Suppressor macrophage (primary cell): ENCODE data around the gene SYT9.
A peak's percentile ranks its signal among the peaks of the same experiment; 100 is the strongest.
"Not testable (repeated sequence)": the region's sequence is repeated elsewhere in the genome, so short reads cannot be mapped to it uniquely, and the experiment has no call there.

ENCODE experiments used
- DNase-seq, 4 experiments: peaks; one replicate each; pipeline ENCODE4 v3.0.0-alpha.2; 2020 to 2022

SYT9 gene

DNA sequence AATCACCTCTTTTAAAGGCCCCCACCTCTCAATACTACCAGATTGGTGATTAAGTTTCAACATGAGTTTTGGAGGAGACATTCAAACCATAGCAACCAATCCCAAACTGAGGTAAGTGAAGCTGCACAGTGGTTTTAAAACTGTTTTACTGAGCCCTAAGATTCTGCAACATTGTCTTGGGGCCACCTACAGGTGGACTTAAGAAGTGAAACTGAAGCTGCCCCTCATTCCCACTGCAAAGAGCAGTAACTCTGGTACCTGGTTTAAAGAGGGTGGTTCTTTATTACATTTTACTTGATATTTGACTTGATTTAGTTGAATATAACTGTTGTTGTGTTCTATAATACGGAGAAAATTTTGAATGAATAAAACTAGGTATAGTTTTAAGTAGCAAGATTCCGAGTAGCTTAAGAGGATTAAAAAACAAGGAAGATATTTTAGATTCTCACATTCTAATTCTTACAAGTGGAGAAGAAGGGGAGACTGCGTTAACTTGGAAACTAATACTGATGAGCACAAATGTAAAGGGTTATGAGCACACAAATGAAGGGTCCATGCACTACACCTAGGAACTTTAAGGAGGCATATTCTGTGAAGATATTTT, 26.7 kb downstream of the SYT9 start:
- peak in 3 of 4 experiments; percentile 12 to 24 (median 20) for DNase-seq

DNA sequence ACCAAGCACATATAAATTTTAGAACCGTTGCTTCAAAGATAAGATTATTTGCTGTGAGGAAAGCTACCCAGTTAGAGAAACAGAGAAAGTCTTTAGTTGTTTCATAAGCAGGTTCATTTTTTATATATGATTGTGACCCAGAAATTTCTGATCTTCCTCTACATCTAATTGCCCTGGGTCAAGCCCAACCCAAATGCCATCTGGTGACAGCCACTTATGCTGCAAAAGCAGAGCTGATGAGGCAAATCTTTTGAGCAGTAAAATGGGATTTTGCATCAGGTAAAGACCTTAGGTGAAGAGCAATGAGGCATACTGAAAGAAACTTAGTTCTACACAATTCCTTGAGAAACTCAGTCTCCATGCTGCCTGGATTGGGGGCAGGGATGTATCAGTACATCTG, 28.0 kb downstream of the SYT9 start:
- no peak for DNase-seq

DNA sequence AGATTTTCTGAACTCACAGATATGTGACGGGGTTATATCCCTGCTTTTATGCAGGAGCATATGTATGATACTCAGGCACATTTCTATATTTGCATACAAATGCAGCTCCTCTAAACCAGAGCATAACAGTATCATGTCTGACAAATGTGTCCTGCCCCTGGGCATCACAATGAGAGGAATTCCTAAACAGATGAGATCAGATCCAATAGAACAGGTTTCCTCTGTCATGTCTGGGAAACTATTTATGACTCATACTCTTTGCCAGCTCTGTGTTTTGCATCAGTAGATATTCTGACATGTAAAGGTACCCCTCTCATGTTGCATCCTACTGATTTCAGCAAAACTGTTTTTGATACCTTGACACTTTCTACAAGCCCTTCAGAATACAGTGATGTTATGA, 29.4 kb downstream of the SYT9 start:
- DNase-seq: no peak

DNA sequence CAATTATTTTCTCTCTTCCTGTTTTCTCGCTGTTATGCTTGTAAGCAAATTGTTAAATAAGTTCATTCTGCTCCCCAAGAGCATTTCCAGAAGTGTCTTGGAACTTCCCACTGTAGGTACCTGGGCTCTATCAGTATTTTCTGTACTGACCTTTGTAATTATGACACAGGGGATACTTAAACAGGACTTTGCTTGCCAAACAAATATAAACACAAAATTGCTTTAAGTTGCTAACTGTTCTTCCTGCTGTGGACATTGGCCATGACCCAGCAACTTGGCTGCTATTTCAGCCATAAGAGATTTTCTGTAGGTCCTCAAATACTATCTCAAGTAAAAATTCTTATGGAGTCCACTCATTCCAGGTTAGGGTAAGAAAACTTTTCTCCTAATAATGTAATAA, 30.1 kb downstream of the SYT9 start:
- DNase-seq: no peak

DNA sequence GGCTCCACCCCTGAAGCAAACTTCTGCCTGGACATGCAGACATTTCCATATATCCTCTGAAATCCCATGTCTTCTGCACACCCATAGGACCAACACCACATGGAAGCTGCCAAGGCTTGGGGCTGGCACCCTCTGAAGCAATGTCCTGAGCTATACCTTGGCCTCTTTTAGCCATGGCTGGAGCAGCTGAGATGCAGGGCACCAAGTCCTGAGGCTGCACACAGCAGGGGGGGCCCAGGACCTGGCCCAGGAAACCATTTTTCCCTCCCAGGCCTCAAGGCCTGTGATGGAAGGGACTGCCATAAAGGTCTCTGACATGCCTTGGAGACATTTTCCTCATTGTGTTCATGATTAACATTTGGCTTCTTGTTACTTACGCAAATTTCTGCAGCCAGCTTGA, 34.5 kb downstream of the SYT9 start:
- no peak for DNase-seq

DNA sequence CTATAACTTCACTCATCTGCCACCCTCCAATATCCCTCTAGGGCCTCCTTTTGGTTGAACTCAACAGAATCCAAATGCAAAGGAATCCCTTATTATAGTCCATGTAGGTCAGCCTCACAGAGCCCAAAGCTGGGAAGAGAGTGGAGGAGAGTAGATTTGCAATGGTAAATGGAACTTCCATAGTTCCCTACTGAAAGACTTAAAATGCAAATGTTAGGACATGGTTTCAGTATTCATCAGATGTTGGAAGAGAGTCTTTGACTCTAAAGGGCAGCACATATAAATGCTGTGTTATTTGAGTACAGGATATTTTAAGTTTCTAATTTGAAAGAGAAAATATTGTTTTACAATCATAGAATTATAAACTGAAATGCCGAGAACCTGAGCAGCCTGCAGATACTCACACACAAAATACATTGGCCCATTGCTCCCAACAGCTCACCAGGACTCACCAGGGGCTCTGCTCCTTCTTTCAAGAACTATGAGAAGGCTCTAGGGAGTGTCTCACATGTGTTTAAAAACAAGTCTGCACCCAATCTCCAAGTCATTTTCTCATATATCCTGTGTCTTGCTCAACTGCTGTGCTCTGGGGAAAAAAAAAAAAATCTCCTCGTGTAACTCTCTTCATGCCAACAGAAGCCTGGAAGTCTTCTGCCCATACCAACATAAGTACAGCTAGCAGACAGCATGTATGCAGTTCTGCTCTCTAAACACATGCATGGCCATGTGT, 39.6 kb downstream of the SYT9 start:
- DNase-seq: no peak

DNA sequence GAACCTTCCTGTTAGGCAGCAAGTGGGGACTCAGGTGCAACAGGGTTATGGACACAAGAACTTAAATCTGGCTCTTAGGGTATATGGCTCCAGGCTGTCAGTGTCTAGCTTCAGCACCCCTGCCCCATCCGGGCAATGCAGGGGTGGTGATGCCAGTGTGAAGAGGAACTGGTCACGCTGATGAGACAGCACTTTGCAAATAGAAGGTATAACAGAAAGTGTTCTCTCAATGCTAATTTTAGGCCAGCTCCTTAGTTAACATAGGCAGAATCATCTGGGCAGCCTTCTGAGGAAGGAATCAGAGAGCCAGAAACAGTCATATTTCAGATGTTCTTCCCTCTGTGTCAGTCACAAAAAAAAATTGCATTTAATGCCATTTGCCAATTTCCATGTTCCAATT, 41.2 kb downstream of the SYT9 start:
- no peak for DNase-seq

DNA sequence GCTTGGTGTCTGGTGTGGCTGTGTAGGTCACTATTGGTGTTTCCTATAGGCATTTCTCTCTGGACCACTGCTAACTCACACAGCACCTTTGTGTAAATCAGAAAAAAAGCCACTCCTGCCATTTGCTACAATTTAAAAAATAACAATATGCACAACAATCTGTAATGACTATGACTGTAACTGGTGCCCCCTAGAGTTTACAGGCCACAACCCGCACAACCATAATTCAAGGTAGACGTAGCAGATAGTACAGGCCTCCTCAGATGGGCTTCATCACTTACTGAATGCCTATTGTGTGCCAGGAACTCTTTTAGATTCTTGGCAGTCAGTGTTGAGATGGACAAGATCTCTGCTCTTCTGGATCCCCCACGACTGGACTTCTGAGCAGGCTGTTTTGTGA, 47.7 kb downstream of the SYT9 start:
- DNase-seq: no peak

DNA sequence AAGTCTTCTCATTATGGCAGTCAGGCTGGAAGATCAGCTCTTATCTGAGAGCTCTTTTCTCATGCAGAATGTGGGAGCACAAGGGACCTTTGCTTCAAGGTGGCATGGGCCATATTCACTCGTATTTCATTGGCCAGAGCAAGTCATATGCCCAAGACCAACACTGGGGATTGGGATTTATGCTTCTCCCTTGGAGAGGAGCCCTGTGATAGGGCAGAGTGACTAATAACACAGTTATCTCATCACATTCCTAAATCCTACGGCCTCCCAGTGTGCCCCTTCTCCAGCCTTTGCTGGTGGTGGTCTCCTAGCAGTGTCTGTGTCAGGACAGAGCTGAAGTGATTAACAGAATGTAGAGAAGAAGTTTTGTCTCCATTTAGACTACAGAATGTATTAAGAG, 48.6 kb downstream of the SYT9 start:
- DNase-seq: no peak

DNA sequence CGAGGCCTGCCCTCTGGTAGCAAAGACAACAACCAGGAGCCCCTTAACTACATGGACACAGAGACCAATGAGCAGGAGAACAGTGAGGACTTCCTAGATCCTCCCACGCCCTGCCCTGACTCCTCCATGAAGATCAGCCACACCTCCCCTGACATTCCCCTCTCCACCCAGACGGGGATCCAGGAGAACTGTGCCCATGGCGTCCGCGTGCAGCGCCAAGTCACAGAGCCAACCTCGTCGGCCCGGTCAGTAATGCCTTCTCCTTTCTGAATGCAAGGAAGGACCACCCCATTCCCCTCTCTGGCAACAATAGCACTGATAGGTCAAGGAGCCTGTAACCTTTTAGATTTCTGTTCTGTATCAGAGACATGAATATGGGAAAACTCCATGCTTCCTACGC, 51.4 kb downstream of the SYT9 start:
- no peak for DNase-seq

DNA sequence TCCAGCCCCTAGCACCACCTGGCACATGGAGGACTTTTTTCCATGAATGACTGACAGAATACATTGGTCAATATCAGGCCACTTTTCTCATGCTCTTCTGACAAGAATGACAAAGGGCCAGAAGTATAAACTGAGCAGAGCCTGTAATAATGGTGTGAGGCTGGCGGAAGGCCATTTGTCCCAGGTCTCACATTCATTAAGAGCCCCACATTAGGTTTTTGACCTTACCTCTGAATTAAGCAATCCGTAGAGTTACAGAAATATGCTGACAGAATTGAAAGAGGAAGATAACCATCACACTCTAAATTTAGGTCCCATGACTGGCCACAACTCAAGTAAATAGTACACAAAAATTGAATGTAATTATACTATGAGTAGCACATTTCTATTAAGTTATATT, 55.2 kb downstream of the SYT9 start:
- DNase-seq: peak in 1 of 4 experiments; percentile 31

DNA sequence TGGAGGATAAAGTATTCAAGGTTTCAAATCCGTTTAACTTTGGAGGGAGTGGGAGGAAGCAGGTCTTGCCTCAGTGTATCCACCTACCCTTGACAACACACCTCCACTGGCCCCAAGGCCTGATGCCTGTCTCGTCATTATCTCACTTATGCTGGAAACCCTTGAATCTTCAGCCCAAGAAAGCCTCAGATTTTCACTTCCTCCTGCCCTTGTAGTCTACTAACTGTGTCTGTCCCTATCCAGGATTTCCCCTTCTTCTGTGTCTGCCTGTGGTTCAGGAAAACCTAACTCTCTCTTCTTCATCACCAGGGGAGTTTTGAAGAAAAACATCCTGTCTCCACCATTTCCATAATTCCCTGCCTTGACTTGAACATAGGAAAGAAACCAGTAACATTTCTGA, 56.1 kb downstream of the SYT9 start:
- DNase-seq: peak in 3 of 4 experiments; percentile 1 to 48 (median 25)

DNA sequence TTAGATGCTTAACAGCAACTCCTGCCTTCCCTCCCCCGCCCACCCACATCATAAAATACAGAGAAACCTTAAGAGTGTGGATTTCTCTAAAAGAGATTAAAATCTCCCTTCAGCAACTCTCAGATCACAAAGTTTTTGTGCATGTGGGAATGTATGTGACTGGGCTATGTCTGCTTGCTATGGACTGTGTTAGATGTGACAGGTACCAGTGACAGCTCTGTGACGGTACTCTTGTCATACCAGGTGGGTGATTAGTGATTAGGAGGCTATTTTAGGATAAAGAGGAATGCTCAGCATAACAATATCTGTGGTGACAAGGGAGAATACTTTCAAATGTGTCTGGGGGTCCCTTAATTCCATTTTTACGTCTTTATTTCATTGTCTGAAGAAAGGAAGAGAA, 60.2 kb downstream of the SYT9 start:
- DNase-seq: no peak

DNA sequence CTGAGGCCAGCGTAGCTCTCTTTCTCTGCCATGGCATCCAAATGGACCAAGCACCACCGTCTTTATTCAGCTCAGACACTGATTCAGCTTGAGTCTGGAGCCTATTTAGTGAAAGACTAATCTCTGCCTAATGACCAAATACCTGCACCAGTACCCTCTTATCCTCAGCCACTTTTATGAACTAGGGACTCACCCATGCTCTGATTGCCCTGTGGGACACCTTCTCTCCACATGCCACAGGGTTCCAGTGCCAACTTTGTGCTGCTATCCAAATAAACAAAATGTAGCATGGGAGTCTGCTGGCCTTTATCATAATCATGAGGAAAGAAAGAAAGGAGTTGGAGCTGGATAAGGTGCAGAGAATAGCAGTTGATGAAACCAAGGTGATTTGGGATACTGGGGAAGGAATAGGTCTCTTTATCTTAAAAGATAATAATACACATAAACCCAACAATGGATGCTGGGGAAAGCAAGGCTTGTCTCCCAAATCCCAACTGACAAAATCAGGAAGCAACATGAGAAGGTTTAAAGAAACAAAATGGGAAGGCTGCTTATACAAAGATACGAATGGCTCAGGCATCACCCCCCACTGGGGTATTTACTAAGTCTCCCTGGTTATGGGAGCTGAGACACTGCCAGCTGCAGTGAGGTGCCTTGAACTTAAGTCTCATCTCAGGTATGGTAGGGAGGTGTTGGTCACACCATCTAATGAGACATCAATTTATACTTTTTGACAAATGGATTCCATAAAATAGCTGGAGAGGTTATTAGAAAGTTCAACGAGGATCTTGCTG, 63.3 kb downstream of the SYT9 start:
- DNase-seq: no peak

DNA sequence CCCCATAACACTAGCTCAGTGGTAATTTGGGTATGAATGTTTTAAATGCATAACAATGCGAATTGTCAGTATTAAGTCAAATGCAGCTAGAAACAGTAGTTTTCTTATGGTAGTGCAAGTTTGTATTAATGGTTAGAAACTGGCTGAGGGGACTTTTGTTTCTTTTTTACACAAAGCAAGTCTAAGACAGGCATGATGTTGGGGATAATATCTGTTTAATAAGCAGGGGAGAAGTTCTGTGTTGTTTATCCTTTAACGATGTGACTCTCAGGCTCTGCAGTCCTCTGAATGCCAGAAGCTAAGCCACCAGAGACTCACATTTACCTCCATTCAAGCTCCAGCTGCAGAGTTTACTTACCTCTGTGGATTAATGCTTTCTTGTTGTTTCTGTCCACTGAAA, 67.8 kb downstream of the SYT9 start:
- DNase-seq: no peak

DNA sequence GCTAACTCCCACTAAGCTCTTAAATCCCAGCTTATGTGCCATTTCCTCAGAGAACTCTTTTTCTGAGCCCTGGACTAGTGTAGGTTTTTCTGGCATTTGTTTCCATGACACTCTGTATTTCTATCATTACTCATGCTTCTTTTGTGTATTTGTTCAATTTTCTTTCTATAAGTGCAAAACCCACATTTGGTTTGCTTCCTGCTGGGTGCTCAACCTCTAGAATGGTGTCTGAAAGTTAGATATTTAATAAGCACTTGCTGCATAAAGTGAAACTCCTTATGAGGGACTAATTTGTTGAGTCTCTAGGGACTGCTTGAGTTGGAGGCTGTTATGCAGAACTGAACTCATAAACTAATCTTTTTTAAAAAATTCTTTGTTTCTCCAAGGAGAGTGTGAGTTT, 68.6 kb downstream of the SYT9 start:
- DNase-seq: no peak

DNA sequence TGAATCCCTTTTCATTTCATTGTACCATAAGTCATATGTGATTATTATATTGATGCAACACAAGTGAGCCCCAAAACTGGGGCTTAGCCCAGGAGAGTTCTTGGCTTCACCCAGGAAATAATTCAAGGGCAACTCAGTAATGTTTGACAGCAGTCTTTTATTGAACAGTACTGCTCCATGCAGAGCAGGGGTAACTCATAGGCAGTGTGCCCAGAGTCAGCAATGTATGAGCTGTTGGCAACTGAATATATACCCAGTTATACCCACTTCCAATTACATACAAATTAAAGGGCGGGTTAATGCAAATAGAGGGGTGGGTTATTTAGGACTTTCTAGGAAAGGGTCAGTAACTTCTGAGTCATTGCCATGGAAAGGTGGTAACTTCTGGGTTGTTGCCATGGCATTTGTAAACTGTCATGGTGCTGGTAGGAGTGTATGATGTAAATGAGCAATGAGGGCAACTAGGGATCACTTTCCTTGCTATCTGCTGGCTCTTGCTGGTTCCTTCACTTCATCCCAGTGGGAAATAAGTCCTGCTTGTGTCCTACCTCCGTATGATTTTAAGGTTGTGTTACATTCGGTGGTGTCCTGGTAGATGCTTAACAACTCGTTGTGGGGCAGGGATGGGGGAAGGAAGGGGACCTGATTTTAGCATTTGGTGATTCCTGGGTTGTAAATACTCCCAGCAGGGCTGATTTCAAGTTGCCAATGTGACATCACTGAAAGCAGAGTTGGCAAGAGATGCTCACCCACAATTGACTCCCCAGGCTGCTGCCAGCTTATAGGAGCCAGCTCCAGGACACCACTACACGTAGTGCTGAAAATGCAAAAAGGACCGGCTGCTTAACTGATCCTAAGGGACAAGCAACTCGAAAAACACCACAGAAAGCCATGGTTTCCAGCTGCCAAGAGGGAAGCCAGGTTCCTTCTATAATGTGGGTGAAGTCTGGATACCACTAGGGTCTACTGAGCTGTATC, 70.1 kb downstream of the SYT9 start:
- no peak for DNase-seq

DNA sequence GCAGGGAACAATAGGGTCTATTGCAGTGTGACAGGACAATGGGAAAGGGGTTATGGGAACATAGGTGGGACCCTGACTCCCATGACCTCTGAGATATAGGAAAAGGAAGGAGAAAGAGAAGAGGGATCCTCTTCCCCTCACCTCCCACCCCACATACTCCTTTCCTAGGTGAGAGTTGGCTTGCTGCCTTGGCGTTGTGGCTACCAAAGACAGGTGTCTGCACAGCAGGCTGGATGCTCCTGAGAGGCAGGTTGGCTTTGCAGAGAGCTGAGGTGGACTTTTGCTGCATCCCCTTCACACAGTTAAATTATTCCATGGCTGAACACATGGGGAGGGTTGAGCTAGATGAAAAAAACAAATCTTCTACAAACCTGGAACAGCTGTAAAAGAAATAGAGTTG, 80.7 kb downstream of the SYT9 start:
- no peak for DNase-seq

DNA sequence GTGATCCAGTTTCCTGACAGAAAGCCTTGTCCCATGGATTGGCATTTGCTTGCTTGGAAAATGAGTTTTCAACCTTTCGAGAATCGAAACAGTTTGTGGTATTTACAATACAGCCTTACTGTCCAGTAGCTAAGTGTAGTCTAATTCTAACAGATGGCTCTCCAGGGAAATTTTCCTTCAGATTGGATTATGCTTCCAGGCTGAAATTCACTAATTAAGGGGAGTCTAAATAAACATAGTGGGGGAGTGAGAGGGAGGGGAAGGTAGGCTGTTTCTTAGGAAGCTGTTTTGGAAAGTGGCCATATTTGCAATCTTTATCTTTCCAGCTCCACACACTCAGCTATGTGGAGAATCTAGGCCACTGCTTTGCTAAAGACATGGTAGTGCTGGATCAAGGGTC, 81.3 kb downstream of the SYT9 start:
- no peak for DNase-seq

DNA sequence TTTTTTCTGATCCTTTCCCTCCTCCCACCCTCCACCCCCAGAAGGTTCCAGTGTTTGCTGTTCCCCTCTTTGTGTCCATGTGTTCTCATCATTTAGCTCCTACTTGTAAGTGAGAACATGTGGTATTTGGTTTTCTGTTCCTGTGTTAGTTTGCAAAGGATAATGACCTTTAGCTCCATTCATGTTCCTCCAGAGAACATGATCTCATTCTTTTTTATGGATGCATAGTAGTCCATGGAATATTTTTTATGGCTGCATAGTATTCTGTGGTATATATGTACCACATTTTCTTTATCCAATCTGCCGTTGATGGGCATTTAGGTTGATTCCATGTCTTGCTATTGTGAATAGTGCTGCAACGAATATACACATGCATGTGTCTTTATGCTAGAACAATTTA, 83.7 kb downstream of the SYT9 start:
- DNase-seq: not testable (repeated sequence)

DNA sequence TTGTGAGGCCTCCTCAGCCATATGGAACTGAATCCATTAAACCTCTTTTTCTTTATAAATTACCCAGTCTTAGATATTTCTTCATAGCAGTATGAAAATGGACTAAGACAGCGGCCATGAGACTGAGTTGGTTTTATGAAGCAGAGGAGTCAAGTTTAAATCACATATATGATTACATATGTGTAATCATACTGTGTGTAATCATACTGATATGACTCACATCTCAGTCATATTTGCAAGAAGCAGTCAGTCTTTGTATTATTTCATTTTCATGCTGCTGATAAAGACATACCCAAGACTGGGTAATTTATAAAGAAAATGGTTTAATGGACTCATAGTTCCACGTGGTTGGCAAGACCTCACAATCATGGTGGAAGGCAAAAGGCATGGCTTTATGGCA, 89.8 kb downstream of the SYT9 start:
- DNase-seq: no peak

DNA sequence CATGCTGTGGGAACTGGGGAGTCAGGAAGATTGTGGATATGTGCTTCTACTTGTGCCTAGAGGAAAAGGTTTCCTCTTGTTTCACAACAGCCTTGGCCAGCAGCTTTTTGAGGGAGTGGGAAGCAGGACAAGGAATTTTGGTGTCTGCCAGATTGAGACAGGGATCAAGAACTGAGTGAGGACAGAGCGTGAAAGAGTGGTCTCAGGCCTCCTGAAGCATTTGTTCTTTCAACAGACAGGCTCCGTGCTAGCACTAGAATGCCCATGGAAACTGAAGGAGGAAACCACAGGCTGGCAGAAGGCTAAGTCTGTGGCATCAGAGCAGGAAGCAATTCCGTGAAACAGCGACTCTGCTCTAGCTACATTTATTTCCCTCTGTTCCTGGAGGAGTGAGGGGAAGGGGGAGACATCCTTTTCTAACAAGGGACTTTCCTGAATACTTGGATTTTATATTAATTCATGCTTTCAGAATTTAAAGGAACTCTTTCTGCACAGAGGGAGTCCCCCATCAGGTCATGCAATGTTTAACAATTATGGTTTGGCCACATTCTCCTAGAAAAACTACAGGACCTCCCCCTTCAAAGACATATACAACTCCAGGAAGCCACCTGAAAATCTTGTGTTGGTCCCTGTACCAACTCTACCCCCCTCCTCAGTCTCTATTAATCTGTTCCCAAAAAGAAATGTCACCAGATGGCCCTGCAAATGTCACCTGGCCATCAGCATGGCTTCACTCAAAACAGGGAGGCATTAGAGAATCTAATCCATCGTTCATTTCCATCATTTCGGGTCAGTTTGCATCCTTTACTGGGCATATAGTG, 96.1 kb downstream of the SYT9 start:
- DNase-seq: peak in 1 of 4 experiments; percentile 9
